Myocyte (in vitro differentiated cells): Measurements from ENCODE around the gene CAMTA2. TPM values are rescaled to one million over a fixed set of nuclear protein-coding genes. Genes with fewer than 3 reads are reported as not detected.
"Not testable (repeated sequence)": the region's sequence is repeated elsewhere in the genome, so short reads cannot be mapped to it uniquely, and the experiment has no call there.

Source experiments
- DNase-seq: peaks from one replicate; pipeline ENCODE4 v3.0.0-alpha.2; 2012; ENCODE audit warnings: low read depth
- polyA plus RNA-seq: library from polyadenylated mRNA; unstranded; fragments of >200 nt; gene quantifications from one replicate; pipeline ENCODE4 v1.2.1, GENCODE V29; 2012; ENCODE audit warnings: missing spikeins
- total RNA-seq: library from RNA; depleted of rRNA; stranded (reverse); fragments of >200 nt; gene quantifications from 2 replicates; pipeline ENCODE4 v1.2.3, GENCODE V29; 2014

The CAMTA2 gene
- 13.7 and 23.8 TPM in 2 replicates for total RNA-seq
- 98.7 TPM for polyA plus RNA-seq

GRCh38 chr17:4986951-4987766, at the start of gene CAMTA2:
Gene CAMTA2 (minus strand): TSS chr17:4987675. CDS start chr17:4986222, 1,453 bp downstream.
- peak; percentile 89 for DNase-seq

GRCh38 chr17:5035315-5035714, 47.8 kb upstream of the CAMTA2 start, which contains the start of gene SLC52A1:
Gene SLC52A1 (minus strand): TSS chr17:5035426. CDS start chr17:5034606, 820 bp downstream.
- DNase-seq = no peak

GRCh38 chr17:5034651-5035050, 47.2 kb upstream of the CAMTA2 start:
- DNase-seq = no peak

GRCh38 chr17:5034063-5034462, 46.6 kb upstream of the CAMTA2 start:
- DNase-seq = no peak

GRCh38 chr17:5033352-5034015, 46.0 kb upstream of the CAMTA2 start:
- no peak for DNase-seq

GRCh38 chr17:5032865-5033264, 45.4 kb upstream of the CAMTA2 start:
- DNase-seq = no peak

GRCh38 chr17:5031365-5032082, 44.0 kb upstream of the CAMTA2 start:
- DNase-seq = peak; percentile 86

- not testable (repeated sequence) for DNase-seq
Measured at GRCh38 chr17:5030168-5030567, 42.7 kb upstream of the CAMTA2 start.

- no peak for DNase-seq
Measured at GRCh38 chr17:5027916-5028315, 40.4 kb upstream of the CAMTA2 start.

GRCh38 chr17:5027299-5027698, 39.8 kb upstream of the CAMTA2 start:
- no peak for DNase-seq

- peak; percentile 18 for DNase-seq
Measured at GRCh38 chr17:5024604-5025003, 37.1 kb upstream of the CAMTA2 start.

GRCh38 chr17:5023588-5024147, 36.2 kb upstream of the CAMTA2 start:
- no peak for DNase-seq

GRCh38 chr17:5022171-5022711, 34.8 kb upstream of the CAMTA2 start:
- DNase-seq = no peak

- DNase-seq = no peak
Measured at GRCh38 chr17:5020502-5021023, 33.1 kb upstream of the CAMTA2 start.

GRCh38 chr17:5019475-5019956, 32.0 kb upstream of the CAMTA2 start:
- no peak for DNase-seq

GRCh38 chr17:5014357-5014756, 26.9 kb upstream of the CAMTA2 start:
- DNase-seq = no peak

- no peak for DNase-seq
Measured at GRCh38 chr17:5011928-5012327, 24.5 kb upstream of the CAMTA2 start.

- DNase-seq = no peak
Measured at GRCh38 chr17:5003214-5003867, 15.9 kb upstream of the CAMTA2 start.

GRCh38 chr17:5002121-5002788, 14.8 kb upstream of the CAMTA2 start:
- DNase-seq = no peak

- peak; percentile 96 for DNase-seq
Measured at GRCh38 chr17:5000237-5000639, 12.8 kb upstream of the CAMTA2 start.
